ENCODE data around the gene AMOT. TPM values are rescaled to one million over a fixed set of nuclear protein-coding genes. Genes with fewer than 3 reads are reported as not detected.
A peak's percentile ranks its signal among the peaks of the same experiment; 100 is the strongest.

AMOT gene
- total and polyA plus RNA-seq, 8 donors = 1.1 to 14.4 (median 5.1) TPM

GRCh38 chrX:112874614-112875013 is 34.0 kb upstream of the AMOT start:
- Histone ChIP-seq H3K4me3 (no peak overlapping the region), H3K27ac (no peak overlapping the region), H3K36me3 (no peaks in the 10 kb centered on the region), H3K27me3 (peaks cover 0 to 8% (median 2%) of the 10 kb centered on the region in 4 donors), H3K9me3 (no peaks in the 10 kb centered on the region), H3K4me1 (no peaks in the 10 kb centered on the region)
- intact Hi-C loops (cut with DNase I) = no loop called here
- TF ChIP-seq CTCF (IDR thresholded peaks at IDR 0.05) = no peak
- 31 to 50% methylated on average over 1 of the region's 1 CpG for WGBS, 2 donors
- DNase-seq = no peak
- no peak for ATAC-seq
- no peak for FAIRE-seq

- ATAC-seq (no peak), DNase-seq (no peak)
- intact Hi-C loops (cut with DNase I) = no loop called here
These were observed 33.5 kb upstream of the AMOT start for GRCh38 chrX:112874175-112874574.

GRCh38 chrX:112868586-112868985 is 28.0 kb upstream of the AMOT start:
- Histone ChIP-seq H3K4me3 (no peak overlapping the region), H3K27me3 (peaks cover 0 to 7% (median 0%) of the 10 kb centered on the region in 4 donors), H3K27ac (no peak overlapping the region), H3K36me3 (no peaks in the 10 kb centered on the region), H3K9me3 (no peaks in the 10 kb centered on the region), H3K4me1 (no peaks in the 10 kb centered on the region)
- TF ChIP-seq CTCF (IDR thresholded peaks at IDR 0.05) = no peak
- WGBS, 2 donors = 77 to 78% methylated on average over 3 of the region's 3 CpGs
- ATAC-seq (no peak), DNase-seq (no peak), FAIRE-seq (no peak)
- intact Hi-C loops (cut with DNase I) = no loop called here

More at GRCh38 chrX:112874175-112874574, 33.5 kb upstream of the AMOT start:
- peak; percentile 37 for FAIRE-seq
- H3K27me3 ChIP-seq = peaks cover 0 to 3% (median 2%) of the 10 kb centered on the region in 4 donors
- H3K4me1 ChIP-seq = no peaks in the 10 kb centered on the region
- H3K4me3 ChIP-seq = no peak overlapping the region
- 68 to 69% methylated on average over 1 of the region's 1 CpG for WGBS, 2 donors
- TF ChIP-seq CTCF (IDR thresholded peaks at IDR 0.05) = no peak
- H3K27ac ChIP-seq = no peak overlapping the region
- H3K9me3 ChIP-seq = no peaks in the 10 kb centered on the region
- H3K36me3 ChIP-seq = no peaks in the 10 kb centered on the region

GRCh38 chrX:112867570-112867969 is 26.9 kb upstream of the AMOT start:
- no peak for FAIRE-seq

More at GRCh38 chrX:112867570-112867969, 26.9 kb upstream of the AMOT start:
- DNase-seq (no peak), ATAC-seq (peak in 3 of 4 donors; percentile 29 to 48 (median 37))
- TF ChIP-seq CTCF (IDR thresholded peaks at IDR 0.05) = peak in 1 of 4 donors; percentile 9
- Histone ChIP-seq H3K9me3 (no peaks in the 10 kb centered on the region), H3K4me1 (no peaks in the 10 kb centered on the region), H3K27ac (no peak overlapping the region), H3K4me3 (no peak overlapping the region), H3K36me3 (no peaks in the 10 kb centered on the region), H3K27me3 (peaks cover 0 to 7% (median 0%) of the 10 kb centered on the region in 4 donors)
- WGBS, 2 donors = 51 to 79% methylated on average over 2 of the region's 2 CpGs
- intact Hi-C loops (cut with DNase I) = no loop called here

All from pancreas (tissue), 10 donors.